ENCODE measurements around the gene CDK5RAP1.
A peak's percentile ranks its signal among the peaks of the same experiment; 100 is the strongest.
"Not testable (repeated sequence)": the region's sequence is repeated elsewhere in the genome, so short reads cannot be mapped to it uniquely, and the experiment has no call there.

CDK5RAP1 gene

GRCh38 chr20:33419140-33419974, 18.0 kb upstream of the CDK5RAP1 start:
- no peak for DNase-seq (ENCODE audit: low spot score)

- DNase-seq (ENCODE audit: low spot score): no peak
Observed at GRCh38 chr20:33418033-33418432, 16.7 kb upstream of the CDK5RAP1 start.

DNA sequence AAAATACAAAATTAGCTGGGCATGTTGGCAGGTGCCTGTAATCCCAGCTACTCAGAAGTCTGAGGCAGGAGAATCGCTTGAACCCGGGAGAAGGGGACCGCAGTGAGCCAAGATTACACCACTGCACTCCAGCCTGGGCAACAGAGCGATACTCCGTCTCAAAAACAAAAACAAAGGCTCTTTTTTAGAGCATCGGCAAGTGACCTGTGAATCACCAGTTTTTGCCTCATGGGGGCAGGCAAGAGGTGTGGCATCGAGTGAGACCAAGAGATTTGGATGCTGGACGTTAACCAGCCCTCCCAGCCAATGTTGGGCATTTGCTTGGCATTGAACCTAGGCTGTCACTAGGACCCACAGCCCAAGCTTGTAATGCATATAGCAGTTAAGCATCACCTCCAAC, 14.6 kb upstream of the CDK5RAP1 start:
- peak; percentile 83 for DNase-seq (ENCODE audit: low spot score)

GRCh38 chr20:33412484-33412838, 11.1 kb upstream of the CDK5RAP1 start:
- DNase-seq (ENCODE audit: low spot score): no peak

- no peak for DNase-seq (ENCODE audit: low spot score)
Observed at GRCh38 chr20:33411711-33412483, 10.6 kb upstream of the CDK5RAP1 start.

DNA sequence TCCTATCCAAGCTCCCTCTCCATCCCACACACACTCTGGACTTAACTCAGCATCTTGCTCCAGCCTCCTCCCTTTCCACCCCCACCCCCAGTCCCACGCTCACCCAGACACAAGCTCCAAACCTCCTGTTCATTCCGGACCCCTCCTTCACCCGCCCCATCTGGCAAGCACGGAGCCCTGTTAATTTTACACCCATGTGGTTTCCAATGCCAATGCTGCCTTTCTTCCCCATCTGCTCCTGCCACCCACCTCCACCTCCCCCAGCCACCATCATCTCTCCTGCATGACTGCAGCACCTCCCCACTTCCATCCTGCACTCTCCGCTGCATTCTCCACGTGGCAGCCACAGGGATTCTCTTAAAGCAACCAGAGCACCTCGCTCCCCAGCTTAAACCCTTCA, 9.9 kb upstream of the CDK5RAP1 start:
- no peak for DNase-seq (ENCODE audit: low spot score)

DNA sequence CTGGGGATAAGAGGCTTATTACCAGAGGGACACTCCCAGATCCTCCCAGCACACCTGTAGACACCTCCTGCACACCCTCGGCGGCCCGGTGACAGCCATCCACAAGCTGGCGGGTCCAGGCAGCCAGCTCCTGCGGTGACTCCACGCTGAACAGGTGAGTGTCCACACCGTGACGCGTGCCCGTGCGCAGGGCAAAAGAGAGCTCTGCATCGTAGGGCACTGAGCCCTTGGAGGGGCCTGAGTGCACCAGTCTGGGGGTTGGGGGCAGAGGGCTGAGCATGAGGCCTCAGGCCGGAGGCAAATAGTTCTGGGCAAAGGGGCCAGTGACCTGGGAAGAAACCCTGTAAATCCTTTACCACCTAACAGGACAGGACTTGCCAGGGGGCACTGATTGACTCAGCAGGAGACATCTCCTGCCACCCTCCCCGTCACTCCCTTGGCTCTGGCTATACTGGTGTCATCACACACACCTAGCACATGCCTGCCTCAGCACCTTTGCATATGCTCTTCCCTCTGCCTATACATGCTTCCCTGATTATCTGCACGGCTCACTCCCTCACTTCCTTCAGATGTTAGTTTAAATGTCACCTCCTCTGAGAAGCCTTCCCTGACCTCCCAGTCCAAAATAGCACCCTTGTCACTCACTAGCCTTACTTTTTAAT, 8.9 kb upstream of the CDK5RAP1 start:
- no peak for DNase-seq (ENCODE audit: low spot score)

DNA sequence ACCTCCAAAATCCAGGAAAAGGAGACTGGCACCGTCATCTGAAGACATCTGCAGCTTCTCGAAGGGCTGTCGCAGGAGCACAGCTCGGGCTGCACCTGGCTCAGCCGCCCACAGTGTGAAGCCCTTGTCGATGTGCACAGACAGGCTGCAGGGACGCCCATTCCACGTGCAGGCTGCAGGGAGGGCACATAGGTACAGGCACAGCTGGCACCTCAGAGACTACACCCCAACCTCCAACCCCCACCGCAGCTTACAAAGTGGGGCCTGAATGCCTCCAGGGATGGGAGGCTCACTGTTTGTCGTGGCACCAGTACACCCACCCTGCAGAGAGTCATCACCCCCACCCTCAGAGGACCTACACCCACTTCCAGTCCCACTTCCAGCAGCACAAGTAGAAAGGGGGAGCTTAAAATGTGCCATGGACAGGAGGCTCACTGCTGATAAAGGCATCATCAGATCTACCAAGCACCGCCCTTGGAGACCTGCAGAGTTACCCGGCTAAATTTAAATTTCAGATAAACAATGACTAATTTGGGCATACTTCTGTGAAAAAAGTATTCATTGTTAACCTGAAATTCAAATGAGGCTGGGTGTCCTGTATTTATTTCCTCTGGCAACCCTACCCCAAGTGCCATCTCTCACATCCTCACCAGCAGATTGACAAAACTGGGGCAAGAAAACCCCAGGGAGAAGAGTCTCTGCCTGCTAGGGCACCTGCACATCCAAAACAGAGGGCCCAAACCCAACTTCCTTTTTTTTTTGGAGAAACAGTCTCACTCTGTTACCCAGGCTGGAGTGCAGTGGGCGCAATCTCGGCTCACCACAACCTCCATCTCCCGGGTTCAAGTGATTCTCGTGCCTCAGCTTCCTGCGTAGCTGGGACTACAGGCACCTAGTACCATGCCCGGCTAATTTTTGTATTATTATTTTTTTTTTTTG, 7.7 kb upstream of the CDK5RAP1 start:
- no peak for DNase-seq (ENCODE audit: low spot score)

- no peak for DNase-seq (ENCODE audit: low spot score)
Observed at GRCh38 chr20:33408313-33408712, 7.0 kb upstream of the CDK5RAP1 start.

- DNase-seq (ENCODE audit: low spot score): no peak
Observed at GRCh38 chr20:33407796-33408195, 6.5 kb upstream of the CDK5RAP1 start.

DNA sequence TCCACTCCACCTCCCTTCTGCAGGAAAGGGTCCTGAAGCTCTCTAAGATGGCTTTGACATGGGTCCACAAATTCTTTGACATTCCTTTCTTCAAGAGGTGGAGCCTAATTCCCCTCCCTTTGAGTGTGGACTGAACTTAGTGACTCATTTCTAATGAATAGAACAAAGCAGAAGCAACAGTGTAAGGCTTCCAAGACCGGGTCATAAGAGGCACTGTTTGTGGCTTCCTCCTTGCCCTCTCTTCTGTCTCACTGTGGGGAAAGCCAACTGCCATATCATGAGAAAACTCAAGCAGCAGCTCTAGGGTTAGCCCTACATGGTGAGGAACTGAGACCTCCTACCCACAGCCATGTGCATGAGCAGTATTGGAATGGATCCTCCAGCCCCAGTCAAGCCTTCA, 5.9 kb upstream of the CDK5RAP1 start:
- DNase-seq (ENCODE audit: low spot score): peak; percentile 41

- no peak for DNase-seq (ENCODE audit: low spot score)
Observed at GRCh38 chr20:33404281-33404680, 3.0 kb upstream of the CDK5RAP1 start.

GRCh38 chr20:33401921-33402369, 626 bp upstream of the CDK5RAP1 start:
- DNase-seq (ENCODE audit: low spot score): no peak

GRCh38 chr20:33400812-33401183, 521 bp downstream of the CDK5RAP1 start:
- no peak for DNase-seq (ENCODE audit: low spot score)

- DNase-seq (ENCODE audit: low spot score): no peak
Observed at GRCh38 chr20:33399924-33400323, 1.4 kb downstream of the CDK5RAP1 start.

GRCh38 chr20:33394718-33395117, 6.6 kb downstream of the CDK5RAP1 start:
- DNase-seq (ENCODE audit: low spot score): no peak

- DNase-seq (ENCODE audit: low spot score): no peak
Observed at GRCh38 chr20:33393609-33394008, 7.7 kb downstream of the CDK5RAP1 start.

DNA sequence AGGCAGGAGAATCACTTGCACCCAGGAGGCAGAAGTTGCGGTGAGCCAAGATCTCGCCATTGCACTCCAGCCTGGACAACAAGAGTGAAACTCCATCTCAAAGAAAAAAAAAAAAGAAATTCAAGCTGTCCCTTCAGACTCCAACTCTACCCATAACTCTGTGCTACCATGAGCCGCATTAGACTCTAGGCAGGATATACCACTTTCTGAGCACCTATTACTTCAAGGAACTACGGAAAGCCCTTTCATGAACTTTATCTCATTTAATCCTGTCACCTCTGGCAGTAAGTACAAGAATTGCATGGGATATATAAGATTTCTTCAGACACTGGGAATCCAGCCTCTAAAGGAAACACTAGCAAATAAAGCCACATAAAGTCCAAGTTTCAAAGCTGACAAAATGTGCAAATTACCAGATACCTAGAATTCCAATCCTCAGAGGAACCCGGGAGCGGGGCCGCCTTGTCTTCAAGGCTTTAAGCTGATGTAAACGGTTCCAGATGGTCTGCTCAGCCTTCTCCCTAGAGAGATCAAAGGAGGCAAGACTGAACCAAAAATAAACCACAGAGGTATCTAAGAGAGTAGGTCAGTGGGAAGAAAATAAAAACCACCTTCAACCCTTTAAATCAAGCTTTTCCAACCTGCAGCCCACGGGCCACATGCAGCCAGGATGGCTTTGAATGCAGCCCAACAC, 9.4 kb downstream of the CDK5RAP1 start:
- no peak for DNase-seq (ENCODE audit: low spot score)

DNA sequence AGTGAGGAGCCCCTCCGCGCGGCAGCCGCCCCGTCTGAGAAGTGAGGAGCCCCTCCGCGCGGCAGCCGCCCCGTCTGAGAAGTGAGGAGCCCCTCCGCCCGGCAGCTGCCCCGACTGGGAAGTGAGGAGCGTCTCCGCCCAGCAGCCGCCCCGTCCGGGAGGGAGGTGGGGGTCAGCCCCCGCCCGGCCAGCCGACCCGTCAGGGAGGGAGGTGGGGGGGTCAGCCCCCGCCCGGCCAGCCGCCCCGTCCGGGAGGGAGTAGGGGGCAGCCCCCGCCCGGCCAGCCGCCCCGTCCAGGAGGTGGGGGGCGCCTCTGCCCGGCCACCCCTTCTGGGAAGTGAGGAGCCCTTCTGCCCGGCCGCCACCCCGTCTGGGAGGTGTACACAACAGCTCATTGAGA, 12.0 kb downstream of the CDK5RAP1 start:
- not testable (repeated sequence) for DNase-seq (ENCODE audit: low spot score)

DNA sequence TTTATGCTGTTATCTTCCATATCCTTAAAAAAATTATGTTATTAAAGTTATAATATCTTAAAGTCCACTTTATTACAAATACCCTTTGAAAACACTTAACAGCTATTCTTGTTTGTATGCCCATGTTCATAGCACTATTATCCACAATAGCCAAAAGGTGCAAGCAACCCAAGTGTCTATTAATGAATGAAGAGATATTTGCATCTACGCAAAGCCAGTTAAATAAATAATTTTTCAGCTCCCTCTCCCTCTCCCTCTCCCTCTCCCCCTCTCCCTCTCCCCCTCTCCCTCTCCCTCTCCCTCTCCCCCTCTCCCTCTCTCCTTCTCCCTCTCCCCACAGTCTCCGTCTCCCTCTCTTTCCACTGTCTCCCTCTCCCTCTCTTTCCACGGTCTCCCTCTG, 13.1 kb downstream of the CDK5RAP1 start:
- DNase-seq (ENCODE audit: low spot score): no peak

GRCh38 chr20:33387177-33387576, 14.1 kb downstream of the CDK5RAP1 start:
- DNase-seq (ENCODE audit: low spot score): no peak

All from COLO829 (cell line).